GM19463 (cell line): ENCODE measurements around the gene YIF1A.
"Not testable (repeated sequence)": the region's sequence is repeated elsewhere in the genome, so short reads cannot be mapped to it uniquely, and the experiment has no call there.

ENCODE experiments used
- ATAC-seq: cut with Tn5 transposase; IDR thresholded peaks from one replicate; pipeline ENCODE4 v1.9.1; 2021; ENCODE audit warnings: mild to moderate bottlenecking, moderate library complexity; ENCODE audit not compliant: unreplicated experiment

The YIF1A gene

GRCh38 chr11:66272596-66272995 is 16.3 kb downstream of the YIF1A start:
- ATAC-seq, result no peak

- ATAC-seq, result no peak
These were observed 17.1 kb downstream of the YIF1A start for GRCh38 chr11:66271816-66272215.

- ATAC-seq, result no peak
These were observed 19.7 kb downstream of the YIF1A start for GRCh38 chr11:66268952-66269905.

GRCh38 chr11:66268244-66268951 is 20.5 kb downstream of the YIF1A start, which contains the start of gene RAB1B:
Gene RAB1B (plus strand): TSS chr11:66268639. CDS start chr11:66268680, 41 bp downstream.
- peak; percentile 82 for ATAC-seq

- peak; percentile 53 for ATAC-seq
These were observed 21.3 kb downstream of the YIF1A start for GRCh38 chr11:66267379-66268243.

GRCh38 chr11:66267039-66267378 is 21.9 kb downstream of the YIF1A start:
- ATAC-seq, result no peak

GRCh38 chr11:66266378-66267038 is 22.4 kb downstream of the YIF1A start:
- ATAC-seq, result no peak

GRCh38 chr11:66265531-66266377 is 23.2 kb downstream of the YIF1A start:
- ATAC-seq, result no peak

- no peak for ATAC-seq
These were observed 24.0 kb downstream of the YIF1A start for GRCh38 chr11:66264914-66265313.

GRCh38 chr11:66264383-66264782 is 24.6 kb downstream of the YIF1A start:
- ATAC-seq, result no peak

- no peak for ATAC-seq
These were observed 25.2 kb downstream of the YIF1A start for GRCh38 chr11:66263785-66264184.

- no peak for ATAC-seq
These were observed 25.7 kb downstream of the YIF1A start for GRCh38 chr11:66263231-66263630.

- no peak for ATAC-seq
These were observed 26.2 kb downstream of the YIF1A start for GRCh38 chr11:66262696-66263095.

- ATAC-seq, result no peak
These were observed 26.8 kb downstream of the YIF1A start for GRCh38 chr11:66262191-66262590.

GRCh38 chr11:66261578-66261977 is 27.4 kb downstream of the YIF1A start:
- no peak for ATAC-seq

- no peak for ATAC-seq
These were observed 29.0 kb downstream of the YIF1A start for GRCh38 chr11:66259956-66260355.

GRCh38 chr11:66259225-66259624 is 29.7 kb downstream of the YIF1A start:
- ATAC-seq, result no peak

GRCh38 chr11:66258473-66258893 is 30.5 kb downstream of the YIF1A start:
- ATAC-seq, result no peak

GRCh38 chr11:66253081-66253480 is 35.9 kb downstream of the YIF1A start:
- not testable (repeated sequence) for ATAC-seq

- ATAC-seq, result no peak
These were observed 37.1 kb downstream of the YIF1A start for GRCh38 chr11:66251809-66252208.
